WERI-Rb-1 (cell line): Measurements from ENCODE around the gene FLCN.

Experiments
- DNase-seq: peaks from one replicate; pipeline ENCODE4 v3.0.0-alpha.2; 2020
- H3K27ac ChIP-seq: fragments of 250-450 bp; sonication (Bioruptor Pico); 2 replicates; pipeline ENCODE4 v1.5.1; 2020; ENCODE audit warnings: mild to moderate bottlenecking, moderate library complexity
- H3K27me3 ChIP-seq: fragments of 250-450 bp; sonication (Bioruptor Pico); 2 replicates; pipeline ENCODE4 v1.5.1; 2021; ENCODE audit warnings: mild to moderate bottlenecking, low read depth, moderate library complexity; ENCODE audit not compliant: insufficient read depth, severe bottlenecking
- H3K36me3 ChIP-seq: fragments of 250-450 bp; sonication (Bioruptor Pico); 2 replicates; pipeline ENCODE4 v1.5.1; 2020; ENCODE audit warnings: mild to moderate bottlenecking, moderate library complexity
- H3K4me3 ChIP-seq: 2 replicates; pipeline ENCODE4 v1.5.1; 2011; ENCODE audit warnings: low read depth, mild to moderate bottlenecking, control low read depth, low read length
- H3K9me3 ChIP-seq: fragments of 250-450 bp; sonication (Bioruptor Pico); 2 replicates; pipeline ENCODE4 v1.5.1; 2021; ENCODE audit warnings: mild to moderate bottlenecking, moderate library complexity; ENCODE audit not compliant: severe bottlenecking
- TF ChIP-seq, protein P1 (sequence below): IDR thresholded peaks from 2 replicates; pipeline ENCODE4 v1.5.1; 2011; ENCODE audit warnings: low read depth, mild to moderate bottlenecking, control low read depth, inconsistent platforms, low read length

Gene FLCN

DNA sequence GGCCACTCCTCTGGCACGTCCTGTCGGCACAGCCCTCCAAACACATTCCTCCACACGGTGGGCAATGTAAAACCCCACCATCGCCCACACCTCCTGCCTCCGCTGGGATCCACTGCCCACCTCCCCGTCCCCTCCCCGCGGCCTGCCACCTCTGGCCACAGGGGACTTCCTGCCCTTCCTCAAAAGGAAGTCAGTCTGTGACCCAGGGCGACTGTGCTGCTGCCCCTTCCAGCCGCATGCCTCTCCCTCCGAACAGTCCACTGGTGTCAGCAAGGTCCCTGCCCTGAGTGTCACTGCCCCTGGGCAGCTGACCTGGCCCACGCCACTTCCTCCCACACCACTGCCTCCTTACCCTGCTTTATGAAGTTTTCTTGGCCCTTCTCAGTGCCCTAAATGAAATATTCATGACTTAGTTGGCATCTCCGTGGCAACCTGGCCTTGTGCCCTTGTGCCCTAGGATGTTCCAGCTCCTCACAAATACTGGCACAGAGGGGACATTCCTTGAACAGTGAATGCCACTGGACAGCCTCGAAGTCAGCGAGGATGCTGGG, 32.9 kb downstream of the FLCN start:
- Histone ChIP-seq H3K27ac (no peak overlapping the region), H3K27me3 (no peaks in the 10 kb centered on the region), H3K36me3 (peaks cover 42% of the 10 kb centered on the region), H3K9me3 (peaks cover 8% of the 10 kb centered on the region), H3K4me3 (no peak overlapping the region)
- no peak for DNase-seq
- TF ChIP-seq, protein P1, sequence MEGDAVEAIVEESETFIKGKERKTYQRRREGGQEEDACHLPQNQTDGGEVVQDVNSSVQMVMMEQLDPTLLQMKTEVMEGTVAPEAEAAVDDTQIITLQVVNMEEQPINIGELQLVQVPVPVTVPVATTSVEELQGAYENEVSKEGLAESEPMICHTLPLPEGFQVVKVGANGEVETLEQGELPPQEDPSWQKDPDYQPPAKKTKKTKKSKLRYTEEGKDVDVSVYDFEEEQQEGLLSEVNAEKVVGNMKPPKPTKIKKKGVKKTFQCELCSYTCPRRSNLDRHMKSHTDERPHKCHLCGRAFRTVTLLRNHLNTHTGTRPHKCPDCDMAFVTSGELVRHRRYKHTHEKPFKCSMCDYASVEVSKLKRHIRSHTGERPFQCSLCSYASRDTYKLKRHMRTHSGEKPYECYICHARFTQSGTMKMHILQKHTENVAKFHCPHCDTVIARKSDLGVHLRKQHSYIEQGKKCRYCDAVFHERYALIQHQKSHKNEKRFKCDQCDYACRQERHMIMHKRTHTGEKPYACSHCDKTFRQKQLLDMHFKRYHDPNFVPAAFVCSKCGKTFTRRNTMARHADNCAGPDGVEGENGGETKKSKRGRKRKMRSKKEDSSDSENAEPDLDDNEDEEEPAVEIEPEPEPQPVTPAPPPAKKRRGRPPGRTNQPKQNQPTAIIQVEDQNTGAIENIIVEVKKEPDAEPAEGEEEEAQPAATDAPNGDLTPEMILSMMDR = no peak

DNA sequence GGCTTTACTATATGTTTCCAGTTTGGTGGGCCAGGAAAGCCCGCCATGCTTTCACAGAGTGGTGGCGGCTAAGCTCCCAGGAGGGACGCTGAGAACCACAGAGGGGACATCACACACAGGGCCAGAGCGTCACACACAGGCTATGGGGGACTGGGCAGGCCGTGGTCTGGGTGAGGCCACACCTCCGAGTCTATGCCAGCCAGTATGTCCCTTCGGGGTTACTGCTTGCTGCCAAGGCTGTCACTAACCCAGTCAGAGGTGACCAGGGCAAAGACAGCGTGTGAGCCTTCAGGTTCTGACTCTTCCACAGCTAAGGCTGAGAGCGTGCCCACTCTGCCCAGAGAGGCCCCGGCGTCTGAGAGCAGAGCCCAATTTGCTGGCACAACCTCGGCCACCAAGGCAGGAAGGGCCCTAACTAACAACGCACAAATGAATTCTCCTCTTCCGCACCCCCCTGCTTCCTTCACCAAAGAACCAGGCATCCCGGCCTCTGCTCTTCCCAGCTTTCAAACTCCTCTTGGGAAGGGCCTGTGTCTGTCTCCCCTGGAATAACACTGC, 33.7 kb downstream of the FLCN start:
- DNase-seq = no peak
- peaks cover 8% of the 10 kb centered on the region for H3K9me3 ChIP-seq
- no peaks in the 10 kb centered on the region for H3K27me3 ChIP-seq
- TF ChIP-seq, protein P1 = no peak
- H3K36me3 ChIP-seq = peaks cover 42% of the 10 kb centered on the region
- no peak overlapping the region for H3K4me3 ChIP-seq
- no peak overlapping the region for H3K27ac ChIP-seq

DNA sequence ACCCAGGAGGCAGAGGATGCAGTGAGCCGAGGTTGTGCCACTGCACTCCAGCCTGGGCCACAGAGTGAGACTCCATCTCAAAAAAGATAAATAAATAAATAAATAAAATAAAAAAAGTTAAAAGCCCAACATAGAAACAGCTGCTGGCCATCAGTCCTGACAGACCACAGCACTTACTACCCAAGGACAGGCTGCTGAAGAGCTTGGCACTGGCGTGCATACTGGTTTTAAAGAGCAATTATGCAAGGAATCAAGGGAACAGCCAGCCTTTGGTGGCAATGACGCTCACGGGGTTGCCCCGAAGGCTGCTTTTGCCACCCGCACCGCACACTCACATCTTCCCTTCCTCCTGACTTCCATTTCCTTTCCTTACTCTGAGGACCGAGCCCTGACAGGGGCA, 35.1 kb downstream of the FLCN start:
- Histone ChIP-seq H3K27me3 (no peaks in the 10 kb centered on the region), H3K27ac (no peak overlapping the region), H3K36me3 (peaks cover 42% of the 10 kb centered on the region), H3K9me3 (peaks cover 8% of the 10 kb centered on the region), H3K4me3 (no peak overlapping the region)
- TF ChIP-seq, protein P1 = no peak
- DNase-seq = no peak

DNA sequence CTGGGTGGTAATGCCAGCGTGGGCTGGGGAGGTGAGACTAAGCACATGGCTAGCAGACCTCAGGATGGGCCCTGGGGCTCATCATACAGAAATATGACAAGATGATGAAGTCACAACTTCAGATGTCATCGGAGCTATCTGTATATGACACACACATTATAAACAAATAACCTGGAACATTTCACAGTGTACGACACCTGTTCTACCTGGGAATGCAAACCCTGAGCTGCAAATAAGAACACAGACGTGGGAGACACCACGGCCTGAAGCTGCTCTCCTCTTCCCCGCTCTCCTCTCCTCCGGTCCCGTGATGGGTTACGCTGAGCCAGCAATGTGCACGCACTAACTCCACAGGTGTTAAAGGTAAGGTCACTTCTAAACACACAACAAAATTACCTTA, 35.7 kb downstream of the FLCN start:
- Histone ChIP-seq H3K27ac (no peak overlapping the region), H3K9me3 (peaks cover 3% of the 10 kb centered on the region), H3K27me3 (no peaks in the 10 kb centered on the region), H3K36me3 (peaks cover 42% of the 10 kb centered on the region), H3K4me3 (no peak overlapping the region)
- TF ChIP-seq, protein P1 = no peak
- DNase-seq = no peak

DNA sequence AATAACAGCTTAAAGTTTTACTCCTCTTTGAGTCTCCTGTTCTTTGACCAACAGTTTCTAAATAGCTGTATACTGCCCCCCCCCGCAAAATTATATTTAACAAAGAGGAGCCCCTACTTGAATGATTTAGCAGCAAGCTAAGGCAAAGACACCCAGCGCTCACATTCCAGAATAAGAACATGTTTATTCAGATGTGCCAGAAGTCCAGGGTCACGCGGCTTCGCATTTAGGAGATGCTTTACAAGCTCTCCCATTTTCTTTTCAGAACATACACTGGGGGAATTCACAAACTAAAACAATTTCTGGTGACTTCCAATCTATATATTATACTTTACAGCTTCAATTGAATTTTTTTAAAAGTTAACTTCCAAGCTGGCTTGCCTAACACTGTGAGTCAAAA, 36.1 kb downstream of the FLCN start:
- Histone ChIP-seq H3K9me3 (no peaks in the 10 kb centered on the region), H3K27me3 (no peaks in the 10 kb centered on the region), H3K36me3 (peaks cover 42% of the 10 kb centered on the region), H3K4me3 (no peak overlapping the region), H3K27ac (no peak overlapping the region)
- no peak for DNase-seq
- TF ChIP-seq, protein P1 = no peak

DNA sequence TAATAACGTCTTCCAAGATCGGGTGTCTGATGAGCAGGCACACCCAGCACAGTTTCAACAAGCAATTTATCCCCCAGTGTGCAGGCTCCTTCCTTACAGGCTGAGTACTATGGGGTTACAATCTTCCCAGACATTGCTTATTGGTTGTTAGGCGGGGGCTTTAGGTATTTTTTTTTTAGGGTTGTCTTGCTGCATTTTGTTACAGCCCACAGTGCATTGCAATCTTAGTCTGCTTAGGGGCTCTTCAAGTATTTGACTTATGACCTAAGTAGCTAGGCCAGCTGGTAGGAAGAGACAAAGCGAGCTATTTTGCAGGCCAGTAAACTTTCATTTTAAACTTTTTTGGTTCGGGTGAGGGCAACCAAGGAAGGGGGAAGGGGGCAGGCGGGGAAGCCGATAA, 36.7 kb downstream of the FLCN start:
- no peaks in the 10 kb centered on the region for H3K9me3 ChIP-seq
- TF ChIP-seq, protein P1 = no peak
- H3K36me3 ChIP-seq = peaks cover 42% of the 10 kb centered on the region
- H3K4me3 ChIP-seq = no peak overlapping the region
- H3K27ac ChIP-seq = no peak overlapping the region
- H3K27me3 ChIP-seq = no peaks in the 10 kb centered on the region
- DNase-seq = no peak
